B cell (primary cell): ENCODE results near the gene SLC45A2.

Experiments used
- CTCF ChIP-seq: fragments of 200-600 bp; IDR thresholded peaks from one replicate; pipeline ENCODE4 v1.8.0; 2022; ENCODE audit warnings: antibody characterized with exemption, mild to moderate bottlenecking
- EZH2 ChIP-seq: IDR thresholded peaks from 2 replicates; pipeline ENCODE4 v1.6.1; 2012; ENCODE audit warnings: borderline replicate concordance, low read depth, mild to moderate bottlenecking, moderate library complexity, low read length; ENCODE audit not compliant: insufficient read depth, poor library complexity, severe bottlenecking

- TF ChIP-seq CTCF (no peak), EZH2 (no peak)
Measured at GRCh38 chr5:34030048-34030447, 45.6 kb upstream of the SLC45A2 start.
